Fibroblast of the aortic adventitia (primary cell): ENCODE data around the gene ZNF107. TPM values are rescaled to one million over a fixed set of nuclear protein-coding genes. Genes with fewer than 3 reads are reported as not detected.

Experiments used
- DNase-seq: peaks from one replicate; pipeline ENCODE4 v3.0.0-alpha.2; 2010; ENCODE audit warnings: low read depth
- H3K4me3 ChIP-seq: 2 replicates; pipeline ENCODE4 v1.5.1; 2011; ENCODE audit warnings: low read depth, mild to moderate bottlenecking, control low read depth, low read length, moderate library complexity
- CTCF ChIP-seq: IDR thresholded peaks from 2 replicates; pipeline ENCODE4 v1.5.1; 2011; ENCODE audit warnings: mild to moderate bottlenecking, low read length, control low read depth, inconsistent platforms; ENCODE audit not compliant: insufficient read depth
- total RNA-seq: library from RNA; depleted of rRNA; stranded (reverse); fragments of >200 nt; gene quantifications from 2 replicates; pipeline ENCODE4 v1.2.3, GENCODE V29; 2012; ENCODE audit warnings: low replicate concordance

Gene ZNF107
- total RNA-seq, 1 donor, result 5.6 TPM

GRCh38 chr7:64626557-64626956 lies 39.4 kb upstream of the ZNF107 start:
- TF ChIP-seq CTCF, result no peak
- H3K4me3 ChIP-seq, result no peak overlapping the region
- no peak for DNase-seq

GRCh38 chr7:64628192-64628591 lies 37.7 kb upstream of the ZNF107 start:
- no peak for DNase-seq

GRCh38 chr7:64628721-64629120 lies 37.2 kb upstream of the ZNF107 start:
- DNase-seq, result no peak
- H3K4me3 ChIP-seq, result no peak overlapping the region
- no peak for TF ChIP-seq CTCF

More at GRCh38 chr7:64628192-64628591, 37.7 kb upstream of the ZNF107 start:
- H3K4me3 ChIP-seq, result no peak overlapping the region
- no peak for TF ChIP-seq CTCF

- DNase-seq, result peak; percentile 10
- peak; percentile 49 for TF ChIP-seq CTCF
- H3K4me3 ChIP-seq, result no peak overlapping the region
Observed at GRCh38 chr7:64630496-64630895, 35.4 kb upstream of the ZNF107 start.

- DNase-seq, result no peak
- no peak overlapping the region for H3K4me3 ChIP-seq
- no peak for TF ChIP-seq CTCF
Observed at GRCh38 chr7:64632029-64632428, 33.9 kb upstream of the ZNF107 start.

- no peak for DNase-seq
- no peak for TF ChIP-seq CTCF
- no peak overlapping the region for H3K4me3 ChIP-seq
Observed at GRCh38 chr7:64633401-64633800, 32.5 kb upstream of the ZNF107 start.

- no peak overlapping the region for H3K4me3 ChIP-seq
- no peak for TF ChIP-seq CTCF
- DNase-seq, result no peak
Observed at GRCh38 chr7:64634406-64635062, 31.4 kb upstream of the ZNF107 start.
